Measurements from ENCODE around the gene ADAMTS7.
"Not testable (repeated sequence)": the region's sequence is repeated elsewhere in the genome, so short reads cannot be mapped to it uniquely, and the experiment has no call there.

ADAMTS7 gene

GRCh38 chr15:78730955-78731354 is 80.3 kb downstream of the ADAMTS7 start:
- no peak for DNase-seq (ENCODE audit: low spot score)

- DNase-seq (ENCODE audit: low spot score): not testable (repeated sequence)
Measured at GRCh38 chr15:78728427-78728826, 82.8 kb downstream of the ADAMTS7 start.

- DNase-seq (ENCODE audit: low spot score): no peak
Measured at GRCh38 chr15:78727561-78727960, 83.7 kb downstream of the ADAMTS7 start.

- DNase-seq (ENCODE audit: low spot score): peak; percentile 97
Measured at GRCh38 chr15:78726870-78727551, 84.3 kb downstream of the ADAMTS7 start.

- DNase-seq (ENCODE audit: low spot score): not testable (repeated sequence)
Measured at GRCh38 chr15:78719819-78720450, 91.3 kb downstream of the ADAMTS7 start.

GRCh38 chr15:78718837-78719236 is 92.4 kb downstream of the ADAMTS7 start:
- DNase-seq (ENCODE audit: low spot score): no peak

GRCh38 chr15:78717956-78718656 is 93.2 kb downstream of the ADAMTS7 start:
- DNase-seq (ENCODE audit: low spot score): no peak

- DNase-seq (ENCODE audit: low spot score): no peak
Measured at GRCh38 chr15:78716651-78717050, 94.6 kb downstream of the ADAMTS7 start.

- no peak for DNase-seq (ENCODE audit: low spot score)
Measured at GRCh38 chr15:78715930-78716329, 95.3 kb downstream of the ADAMTS7 start.

GRCh38 chr15:78715434-78715833 is 95.8 kb downstream of the ADAMTS7 start:
- DNase-seq (ENCODE audit: low spot score): no peak

GRCh38 chr15:78714890-78715289 is 96.4 kb downstream of the ADAMTS7 start:
- DNase-seq (ENCODE audit: low spot score): no peak

- no peak for DNase-seq (ENCODE audit: low spot score)
Measured at GRCh38 chr15:78712797-78713515, 98.3 kb downstream of the ADAMTS7 start.

GRCh38 chr15:78711638-78712037 is 99.6 kb downstream of the ADAMTS7 start:
- DNase-seq (ENCODE audit: low spot score): no peak

- peak; percentile 88 for DNase-seq (ENCODE audit: low spot score)
Measured at GRCh38 chr15:78709263-78709882, 101.9 kb downstream of the ADAMTS7 start.

Small RNA genes lying within 50 kb of the gene (small RNA-seq; reads per million reads assigned to genes)
- gene AC022748.3: 0 reads per million in 2 experiments

Measured in SK-N-DZ (cell line).